GM20000 (cell line): ENCODE results near the gene GNGT1.

Source experiments
- DNase-seq: peaks from one replicate; pipeline ENCODE4 v3.0.0; 2012; ENCODE audit warnings: low spot score
- CTCF ChIP-seq: IDR thresholded peaks from 2 replicates; pipeline ENCODE4 v1.5.1; 2012; ENCODE audit warnings: mild to moderate bottlenecking, control low read depth; ENCODE audit errors: extremely low read depth, missing control alignments

Gene GNGT1

GRCh38 chr7:93877742-93878141, 28.6 kb upstream of the GNGT1 start:
- no peak for DNase-seq

DNA sequence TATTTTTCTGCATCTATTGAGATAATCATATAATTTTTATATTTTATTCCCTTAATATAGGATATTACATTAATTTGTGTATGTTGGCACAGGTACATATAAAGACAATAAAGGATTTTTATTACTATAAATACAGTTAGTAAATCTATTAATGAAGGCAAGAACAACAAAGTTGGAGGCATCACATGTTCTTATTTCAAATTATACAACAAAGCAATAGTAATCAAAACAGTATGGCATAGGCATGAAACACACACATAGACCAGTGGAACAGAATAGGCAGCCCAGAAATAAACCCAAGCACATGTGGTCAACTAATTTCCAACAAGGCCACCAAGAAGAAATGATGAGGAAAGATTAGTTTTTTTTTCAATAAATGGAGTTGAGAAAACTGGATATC, 27.0 kb upstream of the GNGT1 start:
- no peak for DNase-seq
- no peak for TF ChIP-seq CTCF

More at GRCh38 chr7:93877742-93878141, 28.6 kb upstream of the GNGT1 start:
- no peak for TF ChIP-seq CTCF

- TF ChIP-seq CTCF, result no peak
- DNase-seq, result no peak
These were observed 23.9 kb upstream of the GNGT1 start for GRCh38 chr7:93882468-93882867.

GRCh38 chr7:93883078-93883916, 23.1 kb upstream of the GNGT1 start:
- DNase-seq, result no peak
- no peak for TF ChIP-seq CTCF

GRCh38 chr7:93883917-93884345, 22.4 kb upstream of the GNGT1 start:
- no peak for DNase-seq
- TF ChIP-seq CTCF, result no peak

- no peak for TF ChIP-seq CTCF
- DNase-seq, result no peak
These were observed 21.8 kb upstream of the GNGT1 start for GRCh38 chr7:93884541-93884940.

GRCh38 chr7:93889261-93889660, 17.1 kb upstream of the GNGT1 start:
- no peak for DNase-seq
- TF ChIP-seq CTCF, result no peak
